SK-N-SH treated with all-trans-retinoic acid at 6 μM for 48 hours (cell line): ENCODE data around the gene CDK11A.

Experiments
- ARNTL ChIP-seq: fragments of 450-650 bp; formaldehyde crosslinking; IDR thresholded peaks from 2 replicates; pipeline ENCODE4 v1.5.0; 2020; ENCODE audit warnings: low read depth, mild to moderate bottlenecking, moderate library complexity, borderline replicate concordance
- CREB5 ChIP-seq: fragments of 250-450 bp; sonication (Bioruptor Pico); IDR thresholded peaks from 2 replicates; pipeline ENCODE4 v1.5.1; 2020; ENCODE audit warnings: low read depth, mild to moderate bottlenecking, moderate library complexity
- PATZ1 ChIP-seq: fragments of 250-450 bp; sonication (Bioruptor Pico); IDR thresholded peaks from 2 replicates; pipeline ENCODE4 v1.8.0; 2020; ENCODE audit warnings: mild to moderate bottlenecking, moderate library complexity, borderline replicate concordance
- POU6F1 ChIP-seq: fragments of 250-450 bp; sonication (Bioruptor Pico); IDR thresholded peaks from 2 replicates; pipeline ENCODE4 v1.8.0; 2021; ENCODE audit warnings: low read depth, mild to moderate bottlenecking, moderate library complexity, borderline replicate concordance
- PPARA ChIP-seq: fragments of 250-450 bp; sonication (Bioruptor Pico); IDR thresholded peaks from 2 replicates; pipeline ENCODE4 v1.5.0; 2020; ENCODE audit warnings: mild to moderate bottlenecking, borderline replicate concordance
- RARB ChIP-seq: fragments of 250-450 bp; sonication (Bioruptor Pico); IDR thresholded peaks from 2 replicates; pipeline ENCODE4 v1.8.0; 2021; ENCODE audit warnings: mild to moderate bottlenecking, moderate library complexity
- TCF4 ChIP-seq: fragments of 250-450 bp; sonication (Bioruptor Pico); IDR thresholded peaks from 2 replicates; pipeline ENCODE4 v1.8.0; 2021; ENCODE audit warnings: mild to moderate bottlenecking, moderate library complexity, borderline replicate concordance
- ZC3H10 ChIP-seq: fragments of 250-450 bp; sonication (Bioruptor Pico); IDR thresholded peaks from 2 replicates; pipeline ENCODE4 v1.5.1; 2021; ENCODE audit warnings: mild to moderate bottlenecking, moderate library complexity
- ZNF565 ChIP-seq: fragments of 450-650 bp; formaldehyde crosslinking; conservative IDR thresholded peaks from 2 replicates; pipeline ENCODE4 v1.5.0; 2020; ENCODE audit warnings: low read depth, mild to moderate bottlenecking, moderate library complexity
- ZNF70 ChIP-seq: fragments of 450-650 bp; formaldehyde crosslinking; IDR thresholded peaks from 2 replicates; pipeline ENCODE4 v1.5.0; 2020; ENCODE audit warnings: mild to moderate bottlenecking, moderate library complexity

- TF ChIP-seq CREB5 (no peak), PATZ1 (CRISPR knock-in tag) (no peak), ZC3H10 (CRISPR knock-in tag) (no peak), PPARA (no peak), RARB (CRISPR knock-in tag) (no peak), ZNF565 (CRISPR knock-in tag) (no peak), ARNTL (CRISPR knock-in tag) (no peak), ZNF70 (CRISPR knock-in tag) (no peak), TCF4 (CRISPR knock-in tag) (no peak), POU6F1 (CRISPR knock-in tag) (no peak)
These were observed 36.6 kb upstream of the CDK11A start for GRCh38 chr1:1760715-1761114.
